Measurements from ENCODE around the gene FOXC1. TPM values are rescaled to one million over a fixed set of nuclear protein-coding genes. Genes with fewer than 3 reads are reported as not detected.

The FOXC1 gene
- total and polyA plus RNA-seq, 8 donors: 0.75 to 3.4 (median 1.0) TPM

- no peak for TF ChIP-seq CTCF (IDR thresholded peaks at IDR 0.05)
- ATAC-seq: no peak
These were observed 44.3 kb downstream of the FOXC1 start for GRCh38 chr6:1654054-1654453.

GRCh38 chr6:1657116-1657770 lies 47.5 kb downstream of the FOXC1 start:
- Histone ChIP-seq H3K27ac (no peak overlapping the region), H3K4me1 (no peaks in the 10 kb centered on the region), H3K4me3 (no peak overlapping the region), H3K27me3 (no peaks in the 10 kb centered on the region), H3K36me3 (no peaks in the 10 kb centered on the region), H3K9me3 (no peaks in the 10 kb centered on the region)
- TF ChIP-seq CTCF (IDR thresholded peaks at IDR 0.05): no peak
- intact Hi-C loops (cut with DNase I): no loop called here
- ATAC-seq: no peak
- DNase-seq: no peak

More at GRCh38 chr6:1654054-1654453, 44.3 kb downstream of the FOXC1 start:
- H3K27ac ChIP-seq: no peak overlapping the region
- no peak for DNase-seq
- H3K4me1 ChIP-seq: no peaks in the 10 kb centered on the region
- no peaks in the 10 kb centered on the region for H3K27me3 ChIP-seq
- intact Hi-C loops (cut with DNase I): no loop called here
- no peak overlapping the region for H3K4me3 ChIP-seq
- H3K9me3 ChIP-seq: no peaks in the 10 kb centered on the region
- no peaks in the 10 kb centered on the region for H3K36me3 ChIP-seq

- no peak for TF ChIP-seq CTCF (IDR thresholded peaks at IDR 0.05)
- Histone ChIP-seq H3K4me3 (no peak overlapping the region), H3K27me3 (no peaks in the 10 kb centered on the region), H3K9me3 (no peaks in the 10 kb centered on the region), H3K4me1 (no peaks in the 10 kb centered on the region), H3K27ac (no peak overlapping the region), H3K36me3 (no peaks in the 10 kb centered on the region)
- DNase-seq (no peak), ATAC-seq (no peak)
- intact Hi-C loops (cut with DNase I): no loop called here
These were observed 48.1 kb downstream of the FOXC1 start for GRCh38 chr6:1657771-1658165.

DNA sequence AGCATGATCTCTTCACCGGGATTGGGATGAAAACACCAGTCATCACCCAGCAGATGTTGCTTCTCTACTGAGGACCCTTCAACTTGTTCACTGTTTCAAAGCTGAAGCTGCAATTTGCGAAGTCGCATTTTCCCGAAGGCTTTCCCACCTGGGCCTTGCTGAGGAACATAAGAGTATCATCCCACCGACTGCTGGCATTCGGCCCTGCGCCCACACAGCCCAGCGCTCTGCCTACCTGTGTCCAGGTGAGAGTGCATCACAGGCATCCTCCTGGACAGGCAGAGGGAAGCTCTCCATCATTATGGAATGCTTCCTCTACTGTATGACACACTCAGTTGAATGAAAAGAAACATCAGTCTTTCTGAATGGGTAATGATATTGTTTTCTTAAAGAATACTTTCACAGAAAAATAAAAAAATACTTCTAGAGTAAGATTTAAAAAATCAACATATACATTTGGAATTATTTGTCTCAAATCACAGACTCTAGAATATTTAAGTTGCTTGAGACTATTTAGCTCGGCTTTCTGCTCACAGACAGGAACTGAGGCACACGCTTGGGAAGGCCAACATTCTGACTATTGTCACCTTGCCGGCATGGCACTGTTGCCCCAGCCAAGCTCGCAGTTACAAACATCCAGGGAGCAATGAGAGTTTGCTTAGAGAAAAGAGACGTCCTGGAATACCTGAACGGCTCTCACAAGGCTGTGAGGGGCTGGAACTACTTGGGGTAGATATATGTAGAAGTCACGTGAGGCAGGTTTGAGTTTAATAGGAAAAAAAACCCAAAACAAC lies 48.7 kb downstream of the FOXC1 start:
- Histone ChIP-seq H3K27ac (no peak overlapping the region), H3K27me3 (no peaks in the 10 kb centered on the region), H3K4me1 (no peaks in the 10 kb centered on the region), H3K9me3 (no peaks in the 10 kb centered on the region), H3K4me3 (no peak overlapping the region), H3K36me3 (no peaks in the 10 kb centered on the region)
- intact Hi-C loops (cut with DNase I): no loop called here
- no peak for TF ChIP-seq CTCF (IDR thresholded peaks at IDR 0.05)
- ATAC-seq (no peak), DNase-seq (no peak)

- TF ChIP-seq CTCF (IDR thresholded peaks at IDR 0.05): no peak
- DNase-seq (no peak), ATAC-seq (no peak)
- intact Hi-C loops (cut with DNase I): no loop called here
- H3K27me3 ChIP-seq: no peaks in the 10 kb centered on the region
- no peaks in the 10 kb centered on the region for H3K4me1 ChIP-seq
- H3K27ac ChIP-seq: no peak overlapping the region
- no peaks in the 10 kb centered on the region for H3K9me3 ChIP-seq
- H3K36me3 ChIP-seq: no peaks in the 10 kb centered on the region
- H3K4me3 ChIP-seq: no peak overlapping the region
These were observed 50.1 kb downstream of the FOXC1 start for GRCh38 chr6:1659816-1660215.

Measured in left lung (tissue), 10 donors.